Kidney epithelial cell (primary cell): ENCODE measurements around the gene KMT5B. TPM values are rescaled to one million over a fixed set of nuclear protein-coding genes. Genes with fewer than 3 reads are reported as not detected.
A peak's percentile ranks its signal among the peaks of the same experiment; 100 is the strongest.

Source experiments
- DNase-seq: peaks from one replicate; pipeline ENCODE4 v3.0.0-alpha.2; 2010; ENCODE audit warnings: low read depth
- H3K27me3 ChIP-seq: 2 replicates; pipeline ENCODE4 v1.6.0; 2011; ENCODE audit warnings: low read length; ENCODE audit not compliant: control insufficient read depth, insufficient read depth
- H3K36me3 ChIP-seq: 2 replicates; pipeline ENCODE4 v1.5.1; 2011; ENCODE audit warnings: low read length; ENCODE audit not compliant: control insufficient read depth, insufficient read depth
- H3K4me3 ChIP-seq: 2 replicates; pipeline ENCODE4 v1.5.1; 2011; ENCODE audit warnings: low read depth, mild to moderate bottlenecking, control low read depth, low read length
- CTCF ChIP-seq: IDR thresholded peaks from 2 replicates; pipeline ENCODE4 v1.5.1; 2011; ENCODE audit warnings: mild to moderate bottlenecking, moderate library complexity, low read length, control low read depth, inconsistent platforms; ENCODE audit not compliant: insufficient read depth, poor library complexity, severe bottlenecking
- total RNA-seq: library from RNA; depleted of rRNA; stranded (reverse); fragments of >200 nt; gene quantifications from 2 replicates; pipeline ENCODE4 v1.2.3, GENCODE V29; 2015

Gene KMT5B
- total RNA-seq, 1 donor from 2014 or later, result 25.7 TPM

- no peaks in the 10 kb centered on the region for H3K36me3 ChIP-seq
- no peak for TF ChIP-seq CTCF
- H3K27me3 ChIP-seq, result peaks cover 23% of the 10 kb centered on the region
- no peak for DNase-seq
- H3K4me3 ChIP-seq, result no peak overlapping the region
Observed at GRCh38 chr11:68215524-68216170, 2.6 kb upstream of the KMT5B start.

GRCh38 chr11:68215087-68215445 lies 2.0 kb upstream of the KMT5B start:
- Histone ChIP-seq H3K27me3 (peaks cover 23% of the 10 kb centered on the region), H3K36me3 (no peaks in the 10 kb centered on the region), H3K4me3 (no peak overlapping the region)
- no peak for TF ChIP-seq CTCF
- DNase-seq, result no peak

GRCh38 chr11:68214173-68215086 lies 1.3 kb upstream of the KMT5B start:
- DNase-seq, result no peak
- Histone ChIP-seq H3K36me3 (no peaks in the 10 kb centered on the region), H3K27me3 (peaks cover 23% of the 10 kb centered on the region), H3K4me3 (peak overlapping the region; percentile 98)
- TF ChIP-seq CTCF, result no peak

GRCh38 chr11:68213555-68214172 lies 568 bp upstream of the KMT5B start:
- peaks cover 23% of the 10 kb centered on the region for H3K27me3 ChIP-seq
- TF ChIP-seq CTCF, result no peak
- peak; percentile 47 for DNase-seq
- no peaks in the 10 kb centered on the region for H3K36me3 ChIP-seq
- peak overlapping the region; percentile 98 for H3K4me3 ChIP-seq

GRCh38 chr11:68212421-68213134 lies 518 bp downstream of the KMT5B start:
- TF ChIP-seq CTCF, result no peak
- Histone ChIP-seq H3K36me3 (no peaks in the 10 kb centered on the region), H3K4me3 (peak overlapping the region; percentile 98), H3K27me3 (peaks cover 21% of the 10 kb centered on the region)
- no peak for DNase-seq
